HG03060 (cell line): ENCODE results near the gene SH3GL2.

Experiments used
- ATAC-seq: cut with Tn5 transposase; IDR thresholded peaks from one replicate; pipeline ENCODE4 v1.9.1; 2021; ENCODE audit warnings: low read depth, moderate number of reproducible peaks; ENCODE audit not compliant: unreplicated experiment

Gene SH3GL2

GRCh38 chr9:17653947-17654465 is 75.1 kb downstream of the SH3GL2 start:
- ATAC-seq: no peak

GRCh38 chr9:17656889-17657288 is 78.0 kb downstream of the SH3GL2 start:
- ATAC-seq: no peak

GRCh38 chr9:17658237-17658636 is 79.4 kb downstream of the SH3GL2 start:
- ATAC-seq: no peak

GRCh38 chr9:17660158-17660557 is 81.3 kb downstream of the SH3GL2 start:
- no peak for ATAC-seq

- ATAC-seq: no peak
These were observed 86.6 kb downstream of the SH3GL2 start for GRCh38 chr9:17665450-17665849.

GRCh38 chr9:17669206-17669605 is 90.3 kb downstream of the SH3GL2 start:
- ATAC-seq: no peak

GRCh38 chr9:17682684-17683083 is 103.8 kb downstream of the SH3GL2 start:
- no peak for ATAC-seq

GRCh38 chr9:17688834-17689233 is 110.0 kb downstream of the SH3GL2 start:
- ATAC-seq: no peak

GRCh38 chr9:17694336-17694735 is 115.5 kb downstream of the SH3GL2 start:
- ATAC-seq: no peak

GRCh38 chr9:17695482-17695881 is 116.6 kb downstream of the SH3GL2 start:
- no peak for ATAC-seq

- no peak for ATAC-seq
These were observed 120.9 kb downstream of the SH3GL2 start for GRCh38 chr9:17699615-17700330.

- ATAC-seq: no peak
These were observed 127.5 kb downstream of the SH3GL2 start for GRCh38 chr9:17706347-17706746.

- no peak for ATAC-seq
These were observed 140.2 kb downstream of the SH3GL2 start for GRCh38 chr9:17719053-17719452.

GRCh38 chr9:17721954-17722353 is 143.1 kb downstream of the SH3GL2 start:
- no peak for ATAC-seq

- ATAC-seq: no peak
These were observed 144.8 kb downstream of the SH3GL2 start for GRCh38 chr9:17723656-17724055.

- no peak for ATAC-seq
These were observed 146.6 kb downstream of the SH3GL2 start for GRCh38 chr9:17725399-17726010.

GRCh38 chr9:17726298-17726697 is 147.4 kb downstream of the SH3GL2 start:
- ATAC-seq: no peak

- ATAC-seq: no peak
These were observed 152.0 kb downstream of the SH3GL2 start for GRCh38 chr9:17730899-17731298.

- no peak for ATAC-seq
These were observed 152.4 kb downstream of the SH3GL2 start for GRCh38 chr9:17731308-17731707.

GRCh38 chr9:17734674-17735073 is 155.8 kb downstream of the SH3GL2 start:
- no peak for ATAC-seq

- ATAC-seq: no peak
These were observed 157.0 kb downstream of the SH3GL2 start for GRCh38 chr9:17735859-17736258.

- ATAC-seq: no peak
These were observed 160.2 kb downstream of the SH3GL2 start for GRCh38 chr9:17739022-17739421.
